ENCODE results near the gene C22orf23.
A peak's percentile ranks its signal among the peaks of the same experiment; 100 is the strongest.
"Not testable (repeated sequence)": the region's sequence is repeated elsewhere in the genome, so short reads cannot be mapped to it uniquely, and the experiment has no call there.

Gene C22orf23

GRCh38 chr22:37959231-37959825, 5.9 kb upstream of the C22orf23 start:
- DNase-seq (ENCODE audit: low read depth, low spot score), result no peak
- H3K27ac ChIP-seq, result no peak overlapping the region

DNA sequence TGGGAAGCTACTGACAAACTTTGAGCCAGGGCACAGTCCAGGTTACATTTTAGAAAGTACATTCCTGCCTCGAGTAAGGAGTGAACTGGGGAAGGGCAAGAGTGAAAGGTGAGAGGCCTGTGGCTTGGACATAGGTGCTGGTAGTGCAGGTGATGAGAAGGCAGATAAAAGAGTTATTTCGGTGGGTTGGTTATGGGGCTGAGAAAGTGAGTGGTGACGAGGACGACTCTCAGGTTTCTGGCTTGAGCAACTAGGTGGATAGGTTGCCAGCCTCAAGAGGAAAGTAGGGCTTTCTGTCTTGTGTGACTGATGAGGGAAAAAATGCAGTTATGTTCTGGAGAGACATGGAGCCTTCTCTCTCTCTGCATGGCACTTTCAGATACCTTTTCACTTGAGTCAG, 3.8 kb upstream of the C22orf23 start:
- H3K27ac ChIP-seq, result no peak overlapping the region
- no peak for DNase-seq (ENCODE audit: low read depth, low spot score)

- not testable (repeated sequence) for DNase-seq (ENCODE audit: low read depth, low spot score); H3K27ac ChIP-seq
These were observed 2.5 kb upstream of the C22orf23 start for GRCh38 chr22:37955825-37956397.

- no peak for DNase-seq (ENCODE audit: low read depth, low spot score)
- H3K27ac ChIP-seq, result no peak overlapping the region
These were observed 1.3 kb upstream of the C22orf23 start for GRCh38 chr22:37954686-37955085.

DNA sequence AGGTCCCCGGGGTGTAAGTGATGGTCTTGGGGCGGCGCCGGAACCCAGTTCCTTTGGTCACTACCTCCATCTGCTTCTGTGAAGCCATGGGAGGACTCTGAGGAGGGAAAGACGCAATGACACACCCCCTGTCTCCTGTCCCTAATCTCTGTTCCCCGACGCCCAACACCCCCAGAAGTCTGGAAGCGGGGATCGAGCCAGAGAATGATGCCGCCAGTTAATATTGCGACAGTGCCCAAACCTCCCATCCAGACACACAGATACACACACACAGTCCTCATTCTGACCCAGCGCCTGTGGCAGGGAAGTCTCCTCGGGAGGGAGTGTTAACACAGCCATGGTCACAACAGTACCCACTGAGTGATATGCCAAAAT, 352 bp downstream of the C22orf23 start:
- DNase-seq (ENCODE audit: low read depth, low spot score), result no peak
- peak overlapping the region; percentile 37 for H3K27ac ChIP-seq

DNA sequence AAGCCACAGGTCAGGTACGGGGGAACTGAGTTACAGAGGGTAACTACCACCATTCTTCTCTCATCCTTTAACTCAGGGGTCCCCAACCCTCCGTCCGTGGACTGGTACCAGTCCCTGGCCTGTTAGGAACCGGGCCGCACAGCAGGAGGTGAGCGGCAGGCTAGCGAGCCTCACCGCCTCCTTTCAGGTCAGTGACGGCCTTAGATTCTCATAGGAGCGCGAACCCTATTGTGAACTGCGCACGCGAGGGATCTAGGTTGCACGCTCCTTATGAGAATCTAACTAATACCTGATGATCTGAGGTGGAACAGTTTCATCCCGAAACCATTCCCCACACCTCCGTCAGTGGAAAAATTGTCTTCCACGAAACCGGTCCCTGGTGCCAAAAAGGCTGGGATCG, 772 bp downstream of the C22orf23 start:
- peak overlapping the region; percentile 37 for H3K27ac ChIP-seq
- not testable (repeated sequence) for DNase-seq (ENCODE audit: low read depth, low spot score)

GRCh38 chr22:37951305-37951704, 2.1 kb downstream of the C22orf23 start:
- no peak for DNase-seq (ENCODE audit: low read depth, low spot score)
- no peak overlapping the region for H3K27ac ChIP-seq

- not testable (repeated sequence) for H3K27ac ChIP-seq; DNase-seq (ENCODE audit: low read depth, low spot score)
These were observed 6.1 kb downstream of the C22orf23 start for GRCh38 chr22:37947142-37947795.

GRCh38 chr22:37944423-37944822, 9.0 kb downstream of the C22orf23 start:
- DNase-seq (ENCODE audit: low read depth, low spot score), result not testable (repeated sequence)

DNA sequence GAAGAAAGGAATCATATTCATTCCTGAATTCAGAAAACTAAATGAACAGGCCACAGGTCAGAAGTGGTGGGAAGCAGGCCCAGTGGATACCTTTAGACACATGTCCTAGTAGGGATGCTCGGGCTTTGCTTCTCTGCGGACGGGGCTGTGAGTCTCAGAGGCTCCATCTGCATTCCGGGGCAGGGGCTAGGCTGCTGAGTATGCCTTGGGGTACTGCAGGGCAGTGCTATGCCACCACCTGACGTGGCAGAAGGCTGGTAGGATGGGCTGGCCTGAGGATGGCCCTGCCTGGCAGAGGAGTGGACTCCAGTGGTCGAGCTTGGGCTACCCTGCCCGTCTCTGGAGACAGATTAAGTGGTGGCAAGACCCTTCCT, 9.6 kb downstream of the C22orf23 start:
- H3K27ac ChIP-seq, result no peak overlapping the region
- no peak for DNase-seq (ENCODE audit: low read depth, low spot score)

More at GRCh38 chr22:37944423-37944822, 9.0 kb downstream of the C22orf23 start:
- not testable (repeated sequence) for H3K27ac ChIP-seq

GRCh38 chr22:37943136-37943824, 10.1 kb downstream of the C22orf23 start:
- no peak overlapping the region for H3K27ac ChIP-seq
- no peak for DNase-seq (ENCODE audit: low read depth, low spot score)

DNA sequence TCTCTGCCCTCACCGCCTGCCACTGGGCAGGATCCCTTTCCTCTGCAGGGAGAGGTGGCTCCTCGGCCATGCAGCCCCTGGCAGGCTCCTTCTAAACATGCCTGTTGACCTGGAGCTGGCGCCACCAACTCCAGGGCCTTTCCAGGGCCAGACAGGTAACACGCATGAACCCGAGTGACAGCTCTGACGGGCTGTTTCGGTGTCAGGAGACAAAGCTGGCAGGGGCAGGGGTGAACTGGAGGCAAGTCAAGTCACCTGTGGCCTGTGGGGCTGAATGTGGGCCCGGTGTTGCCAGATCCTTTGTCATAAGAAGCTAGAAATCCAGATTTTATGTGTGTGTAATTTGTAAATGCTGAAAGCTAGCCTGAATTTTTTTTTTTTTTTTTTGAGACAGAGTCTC, 11.3 kb downstream of the C22orf23 start:
- no peak for DNase-seq (ENCODE audit: low read depth, low spot score)
- H3K27ac ChIP-seq, result no peak overlapping the region

DNA sequence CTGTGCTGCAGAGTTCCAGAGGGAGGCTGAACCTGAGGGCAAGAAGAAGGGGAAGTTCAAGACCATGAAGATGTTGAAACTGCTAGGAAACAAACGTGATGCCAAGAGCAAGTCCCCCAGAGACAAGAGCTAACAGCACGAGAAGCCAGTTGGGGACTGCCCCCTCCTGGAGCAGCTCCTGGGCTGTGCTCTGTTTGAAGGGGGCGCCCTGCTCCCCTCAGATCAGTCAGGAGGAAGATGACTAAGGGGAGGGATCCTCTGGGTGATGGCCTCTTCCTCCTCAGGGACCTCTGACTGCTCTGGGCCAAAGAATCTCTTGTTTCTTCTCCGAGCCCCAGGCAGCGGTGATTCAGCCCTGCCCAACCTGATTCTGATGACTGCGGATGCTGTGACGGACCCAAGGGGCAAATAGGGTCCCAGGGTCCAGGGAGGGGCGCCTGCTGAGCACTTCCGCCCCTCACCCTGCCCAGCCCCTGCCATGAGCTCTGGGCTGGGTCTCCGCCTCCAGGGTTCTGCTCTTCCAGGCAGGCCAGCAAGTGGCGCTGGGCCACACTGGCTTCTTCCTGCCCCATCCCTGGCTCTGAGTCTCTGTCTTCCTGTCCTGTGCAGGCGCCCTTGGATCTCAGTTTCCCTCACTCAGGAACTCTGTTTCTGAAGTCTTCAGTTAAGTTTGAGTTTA, 12.6 kb downstream of the C22orf23 start:
- H3K27ac ChIP-seq, result no peak overlapping the region
- DNase-seq (ENCODE audit: low read depth, low spot score), result no peak

DNA sequence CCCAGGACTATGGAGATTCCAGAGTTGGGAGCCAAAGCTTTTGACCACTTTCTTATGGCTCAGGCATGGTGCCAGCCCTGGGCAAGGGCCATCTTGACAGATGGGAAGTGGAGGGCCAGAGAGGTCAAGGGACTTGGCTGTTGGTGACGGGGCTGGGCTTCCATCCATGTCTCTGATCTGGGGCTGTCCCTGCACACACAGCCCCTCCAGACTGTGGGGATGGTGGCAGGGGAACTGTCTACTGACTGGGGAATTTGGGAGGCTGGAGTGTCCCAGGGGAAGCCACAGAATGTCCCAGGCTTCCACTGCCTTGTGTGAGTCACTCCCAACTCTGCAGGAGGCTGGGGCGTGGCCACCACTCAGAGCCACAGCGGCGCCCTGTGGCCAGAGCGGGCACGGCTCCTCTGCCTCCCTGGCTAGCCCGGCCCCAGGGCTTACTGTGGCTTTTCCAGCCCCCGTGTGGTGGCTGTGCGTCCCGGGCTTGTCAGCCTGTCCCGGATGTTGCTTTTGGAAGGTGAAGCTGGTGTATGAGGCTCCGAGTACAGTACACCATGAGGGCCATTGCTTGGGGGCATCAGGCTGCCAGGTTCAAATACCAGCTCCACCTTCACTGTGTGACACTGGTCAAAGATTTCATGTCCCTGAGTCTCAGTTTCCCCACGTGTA, 19.6 kb downstream of the C22orf23 start:
- DNase-seq (ENCODE audit: low read depth, low spot score), result peak; percentile 31
- H3K27ac ChIP-seq, result peak overlapping the region; percentile 46

DNA sequence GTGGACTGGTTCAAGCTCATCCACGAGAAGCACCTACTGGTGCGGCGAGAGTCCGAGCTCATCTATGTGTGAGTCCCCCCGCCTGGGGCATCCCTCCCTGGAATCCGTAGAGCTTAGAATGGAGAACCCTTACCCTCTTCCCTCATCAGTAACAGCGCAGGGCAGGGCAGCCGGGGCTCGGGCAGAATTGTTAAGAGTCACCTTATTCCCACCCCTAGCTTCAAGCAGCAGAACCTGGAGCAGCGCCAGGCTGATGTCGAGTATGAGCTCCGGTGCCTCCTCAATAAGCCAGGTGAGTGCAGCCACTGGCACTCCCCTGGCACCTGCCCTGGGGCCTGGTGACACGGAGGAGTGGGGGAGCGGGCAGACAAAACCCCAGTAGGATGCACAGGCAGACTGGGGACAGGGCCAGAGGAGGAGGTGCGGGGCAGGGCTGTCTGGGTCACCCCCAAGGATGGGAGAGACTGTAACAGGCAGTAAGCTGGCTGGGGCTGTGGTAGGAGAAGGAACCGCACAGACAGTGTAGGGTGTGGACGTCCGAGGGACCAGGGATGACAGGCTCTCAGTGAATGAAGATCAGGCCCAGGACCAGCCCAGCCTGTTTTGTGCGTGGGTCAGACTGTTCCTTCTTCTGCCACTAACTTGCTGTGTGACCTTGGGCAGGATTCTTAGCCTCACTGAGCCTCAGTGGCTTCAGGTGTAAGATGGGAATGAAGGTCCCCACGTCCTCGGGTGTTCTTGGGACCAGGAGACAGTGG, 20.4 kb downstream of the C22orf23 start:
- peak overlapping the region; percentile 46 for H3K27ac ChIP-seq
- DNase-seq (ENCODE audit: low read depth, low spot score), result peak; percentile 14

DNA sequence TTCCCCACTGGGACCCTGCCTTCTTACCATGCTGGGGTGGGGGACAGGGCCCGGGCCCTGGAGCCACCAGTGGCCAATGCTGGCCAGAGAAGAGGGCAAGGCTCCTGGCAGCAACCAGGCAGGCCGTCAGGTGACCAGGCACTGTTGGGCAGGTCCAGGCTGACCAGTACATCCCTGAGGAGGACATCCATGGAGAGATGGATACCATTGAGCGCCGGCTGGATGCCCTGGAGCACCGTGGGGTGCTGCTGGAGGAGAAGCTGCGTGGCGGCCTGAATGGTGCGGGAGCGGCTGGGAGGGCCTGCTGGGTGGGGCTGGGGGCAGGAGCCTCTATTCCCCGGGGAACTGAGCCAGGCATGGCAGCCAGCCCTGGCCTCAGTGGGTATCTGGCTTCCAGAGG, 21.0 kb downstream of the C22orf23 start:
- no peak for DNase-seq (ENCODE audit: low read depth, low spot score)
- H3K27ac ChIP-seq, result peak overlapping the region; percentile 46

DNA sequence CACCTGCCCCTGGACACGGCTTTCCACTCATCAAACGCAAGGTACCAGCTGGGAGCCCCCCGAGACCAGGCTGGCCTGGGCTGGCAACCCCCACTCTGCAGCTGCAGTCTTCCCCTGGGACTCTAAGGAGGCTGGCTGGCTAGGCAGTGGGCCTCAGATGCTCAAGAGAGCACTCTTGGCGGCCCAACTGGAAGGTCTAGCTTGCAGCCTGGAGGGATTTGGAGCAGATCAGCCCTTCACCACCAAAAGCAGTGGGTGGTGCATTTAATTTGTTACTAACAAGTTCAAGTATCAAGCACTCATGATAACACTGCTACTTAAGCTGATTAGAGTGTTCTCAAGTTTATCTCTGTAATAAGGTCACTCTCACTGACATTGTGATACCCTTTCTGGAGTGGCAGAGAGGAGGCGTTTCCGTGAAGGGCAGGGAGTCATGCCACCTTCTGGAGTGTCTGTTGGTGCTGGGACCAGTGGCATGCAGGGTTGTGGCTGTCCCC, 21.5 kb downstream of the C22orf23 start:
- H3K27ac ChIP-seq, result peak overlapping the region; percentile 46
- no peak for DNase-seq (ENCODE audit: low read depth, low spot score)

DNA sequence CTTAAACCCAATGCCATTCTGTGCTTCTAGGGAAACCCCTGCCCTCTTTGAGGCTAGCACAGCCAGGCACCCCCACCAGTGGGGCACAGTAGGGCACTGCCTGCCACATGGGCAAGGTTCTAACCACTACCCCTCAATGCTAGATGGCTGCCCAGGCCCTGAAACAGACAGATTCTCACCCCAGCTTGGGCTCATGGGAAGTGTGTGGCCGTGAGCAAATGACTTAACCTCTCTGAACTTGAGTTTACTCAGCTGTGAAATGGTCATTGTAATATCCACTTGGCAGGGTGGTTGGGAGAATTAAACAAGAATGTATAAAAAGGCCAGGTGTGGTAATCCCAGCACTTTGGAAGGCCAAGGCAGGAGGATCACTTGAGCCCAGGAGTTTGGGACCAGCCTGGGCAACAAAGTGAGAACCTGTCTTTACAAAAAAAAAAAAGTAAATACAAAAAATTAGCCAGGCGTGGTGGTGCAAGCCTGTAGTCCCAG, 22.4 kb downstream of the C22orf23 start:
- DNase-seq (ENCODE audit: low read depth, low spot score), result no peak
- peak overlapping the region; percentile 11 for H3K27ac ChIP-seq

DNA sequence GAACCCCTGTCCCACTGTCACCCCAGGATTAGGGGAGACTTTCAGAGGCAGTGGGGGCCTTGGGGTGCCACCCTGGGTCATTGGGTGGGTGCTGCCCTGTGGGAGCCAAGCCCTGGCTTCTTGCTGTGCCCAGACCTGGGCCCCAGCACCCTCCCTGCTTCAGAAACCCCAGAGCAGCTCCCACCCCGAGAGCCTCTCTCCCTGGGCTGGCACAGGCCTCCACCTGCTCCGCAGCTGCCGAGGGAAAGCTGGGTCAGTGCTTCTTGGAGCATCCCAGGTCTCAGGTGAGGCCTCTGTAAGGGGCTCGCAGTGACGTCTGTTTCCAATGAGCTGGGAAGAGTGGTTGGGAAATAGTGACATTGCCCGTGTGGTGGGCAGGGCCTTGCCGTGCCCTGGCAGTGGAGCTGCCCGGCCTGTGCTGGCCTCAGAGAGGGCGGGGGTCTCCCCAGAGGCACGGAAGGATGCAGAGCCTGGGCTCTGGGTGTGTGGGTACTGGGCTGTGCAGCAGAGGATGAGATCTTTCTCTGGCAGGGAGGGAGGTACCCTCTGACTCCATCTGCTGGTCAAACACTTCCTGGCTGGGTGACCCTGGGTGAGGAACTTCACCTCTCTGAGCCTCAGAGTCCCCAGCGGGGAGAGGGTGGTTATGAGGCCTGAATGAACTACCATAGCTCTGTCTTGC, 23.0 kb downstream of the C22orf23 start:
- no peak for DNase-seq (ENCODE audit: low read depth, low spot score)
- H3K27ac ChIP-seq, result peak overlapping the region; percentile 11

Data from epithelial cell of prostate (primary cell).